Measurements from ENCODE around the gene PMM2.

Gene PMM2

GRCh38 chr16:8852534-8852933 lies 54.9 kb downstream of the PMM2 start:
- no peak for DNase-seq

GRCh38 chr16:8853150-8853549 lies 55.5 kb downstream of the PMM2 start:
- no peak for DNase-seq

DNA sequence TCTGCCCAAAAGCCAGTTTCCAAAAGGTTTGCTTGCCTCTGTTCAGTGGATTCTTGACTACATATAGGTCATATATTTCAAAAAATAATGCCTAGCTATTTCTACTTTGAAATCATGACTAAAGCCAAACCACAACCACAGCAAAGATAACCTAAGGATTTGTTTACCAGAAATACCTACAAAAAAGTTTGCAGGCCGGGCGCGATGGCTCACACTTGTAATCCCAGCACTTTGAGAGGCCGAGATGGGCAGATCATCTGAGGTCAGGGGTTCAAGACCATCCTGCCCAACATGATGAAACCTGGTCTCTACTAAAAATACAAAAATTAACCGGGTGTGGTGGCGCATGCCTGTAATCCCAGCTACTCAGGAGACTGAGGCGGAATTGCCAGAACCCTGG lies 56.0 kb downstream of the PMM2 start:
- no peak for DNase-seq

DNA sequence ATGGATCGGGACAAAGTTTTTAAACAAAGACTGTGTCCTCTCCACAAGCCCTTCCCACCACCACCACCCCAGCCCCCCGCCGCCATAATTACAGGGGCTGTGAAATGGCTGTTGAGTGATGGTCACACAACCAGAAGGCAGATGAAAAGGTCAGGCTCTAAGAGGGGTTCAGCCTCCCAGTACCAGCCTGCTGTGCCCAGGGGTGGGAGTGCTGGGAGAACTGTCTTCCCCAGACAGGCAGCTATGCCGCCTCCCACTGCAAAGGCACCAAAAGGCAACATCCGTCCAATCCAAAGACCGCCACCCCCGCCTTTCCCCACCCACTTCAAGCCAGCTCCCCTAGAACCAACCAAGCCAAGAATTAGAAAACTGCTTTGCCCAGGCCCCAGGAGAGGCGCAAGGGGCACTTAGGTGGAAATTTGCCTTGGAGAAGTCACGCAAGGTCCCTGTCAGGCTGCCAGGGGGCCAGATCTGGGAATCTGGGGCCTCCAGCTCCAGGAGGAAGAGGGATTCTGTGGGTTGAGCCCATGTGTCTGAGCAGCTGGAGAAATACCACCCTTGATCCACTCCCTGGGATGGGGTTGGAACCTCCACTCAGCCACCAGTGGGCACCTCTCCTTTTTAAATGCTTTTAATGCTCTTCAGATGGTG lies 56.8 kb downstream of the PMM2 start:
- no peak for DNase-seq

DNA sequence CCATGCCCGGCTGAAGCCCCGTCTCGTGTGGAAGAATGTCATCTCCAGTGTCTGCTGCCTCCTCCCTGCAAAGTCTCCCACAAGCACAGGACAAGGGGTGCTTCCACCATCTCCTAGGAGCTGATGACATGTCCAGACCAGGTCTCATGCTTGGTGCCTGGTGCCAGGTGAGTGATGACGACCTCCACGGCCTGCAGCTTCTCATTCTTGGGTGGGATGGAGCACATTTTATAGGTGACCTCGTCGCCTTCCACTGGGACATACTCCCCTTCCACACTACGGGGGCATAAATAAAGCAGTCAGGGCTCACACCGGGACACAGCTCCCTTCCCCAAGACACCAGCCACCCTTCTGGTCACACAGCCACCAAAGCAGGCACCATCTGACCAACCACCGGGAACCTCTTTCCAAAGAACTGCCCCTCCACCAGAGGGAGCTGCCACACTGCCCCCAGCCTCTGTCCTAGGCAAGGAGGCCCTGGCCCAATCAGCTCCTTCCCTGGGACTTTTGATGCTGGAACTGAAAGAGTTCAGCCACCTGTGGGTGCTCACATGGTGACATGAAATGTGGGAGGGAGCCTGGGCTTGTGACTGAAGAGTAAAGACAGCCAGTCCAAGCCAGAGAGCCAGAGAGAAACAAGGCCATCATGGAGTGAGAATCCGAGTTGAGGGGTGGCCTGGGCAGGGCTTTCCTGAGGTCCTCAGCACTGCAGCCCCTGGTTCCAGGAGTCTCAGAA lies 57.6 kb downstream of the PMM2 start:
- DNase-seq, result no peak

GRCh38 chr16:8855972-8856371 lies 58.3 kb downstream of the PMM2 start:
- DNase-seq, result no peak

GRCh38 chr16:8858994-8859912 lies 61.6 kb downstream of the PMM2 start:
- no peak for DNase-seq

DNA sequence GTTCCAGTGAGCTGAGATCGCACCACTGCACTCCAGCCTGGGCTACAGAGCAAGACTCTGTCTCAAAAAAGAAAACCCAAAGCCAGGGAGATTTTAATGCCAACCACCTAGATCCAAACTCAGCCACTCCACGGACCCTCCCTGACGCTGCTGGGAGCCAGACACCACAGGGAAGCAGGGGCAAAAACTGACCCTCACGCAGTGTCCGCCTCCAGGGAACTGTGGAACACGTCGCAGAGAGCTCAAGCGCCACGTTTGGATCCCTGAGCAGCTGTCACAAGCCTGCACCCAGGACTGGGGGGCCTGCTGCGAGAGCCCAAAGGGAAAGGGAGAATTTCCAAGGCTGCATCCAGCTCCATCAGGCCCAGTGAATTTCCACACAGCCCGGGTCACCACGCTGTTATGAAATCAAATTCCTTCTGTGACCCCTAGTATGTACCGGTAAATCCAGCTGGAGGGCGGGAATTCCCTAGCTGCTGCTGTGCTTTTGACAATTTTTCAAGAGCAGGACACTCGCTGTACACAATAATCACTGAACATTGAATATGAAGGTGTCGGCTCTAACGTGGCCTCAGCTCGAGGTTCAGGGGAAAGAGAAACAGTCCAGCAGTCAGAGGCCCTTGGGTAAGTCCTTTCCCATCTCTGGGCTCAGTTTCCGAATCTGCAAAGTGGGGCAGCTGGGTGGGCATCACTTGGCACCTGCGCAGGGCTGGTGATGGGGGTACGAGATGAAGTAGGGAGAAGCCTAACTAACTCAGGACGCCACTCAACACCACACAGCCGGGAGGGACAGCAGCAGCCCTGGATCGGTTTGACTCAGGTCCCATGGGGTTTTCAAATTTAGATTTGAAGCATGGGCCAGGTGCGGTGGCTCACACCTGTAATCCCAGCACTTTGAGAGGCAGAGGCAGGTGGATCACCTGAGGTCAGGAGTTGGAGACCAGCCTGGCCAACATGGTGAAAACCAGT lies 62.6 kb downstream of the PMM2 start:
- DNase-seq, result no peak

DNA sequence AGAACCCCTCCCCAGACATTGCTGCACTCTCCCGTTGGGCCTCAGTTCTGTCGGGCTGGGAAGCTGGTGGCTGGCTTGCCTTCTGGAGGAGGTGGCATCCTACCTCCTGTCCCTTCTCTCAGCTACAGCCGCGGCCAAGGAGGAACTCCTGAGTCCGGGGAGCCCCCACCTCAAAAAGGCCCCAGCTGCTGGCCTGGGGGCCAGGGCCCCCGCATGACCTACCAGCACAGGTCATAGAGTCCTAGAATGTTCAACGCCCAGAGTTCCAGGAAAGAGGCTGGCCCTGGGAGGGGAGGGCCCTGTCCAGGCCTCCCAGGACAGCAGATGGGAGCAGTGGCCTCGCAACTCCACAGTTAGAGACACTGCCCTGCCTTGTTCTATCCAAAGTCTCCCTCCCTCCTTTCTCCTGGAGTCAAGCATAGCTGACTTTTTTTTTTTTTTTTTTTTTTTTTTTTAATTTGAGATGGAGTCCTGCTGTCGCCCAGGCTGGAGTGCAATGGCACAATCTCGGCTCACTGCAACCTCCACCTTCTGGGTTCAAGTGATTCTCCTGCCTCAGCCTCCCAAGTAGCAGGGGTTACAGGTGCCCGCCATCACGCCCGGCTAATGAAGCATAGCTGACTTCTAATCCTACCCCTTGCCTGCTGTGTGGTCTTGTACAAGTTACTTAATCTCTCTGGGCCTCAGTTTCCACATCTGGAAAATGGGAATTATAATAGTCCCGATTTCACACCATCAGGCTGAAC lies 64.1 kb downstream of the PMM2 start:
- no peak for DNase-seq

DNA sequence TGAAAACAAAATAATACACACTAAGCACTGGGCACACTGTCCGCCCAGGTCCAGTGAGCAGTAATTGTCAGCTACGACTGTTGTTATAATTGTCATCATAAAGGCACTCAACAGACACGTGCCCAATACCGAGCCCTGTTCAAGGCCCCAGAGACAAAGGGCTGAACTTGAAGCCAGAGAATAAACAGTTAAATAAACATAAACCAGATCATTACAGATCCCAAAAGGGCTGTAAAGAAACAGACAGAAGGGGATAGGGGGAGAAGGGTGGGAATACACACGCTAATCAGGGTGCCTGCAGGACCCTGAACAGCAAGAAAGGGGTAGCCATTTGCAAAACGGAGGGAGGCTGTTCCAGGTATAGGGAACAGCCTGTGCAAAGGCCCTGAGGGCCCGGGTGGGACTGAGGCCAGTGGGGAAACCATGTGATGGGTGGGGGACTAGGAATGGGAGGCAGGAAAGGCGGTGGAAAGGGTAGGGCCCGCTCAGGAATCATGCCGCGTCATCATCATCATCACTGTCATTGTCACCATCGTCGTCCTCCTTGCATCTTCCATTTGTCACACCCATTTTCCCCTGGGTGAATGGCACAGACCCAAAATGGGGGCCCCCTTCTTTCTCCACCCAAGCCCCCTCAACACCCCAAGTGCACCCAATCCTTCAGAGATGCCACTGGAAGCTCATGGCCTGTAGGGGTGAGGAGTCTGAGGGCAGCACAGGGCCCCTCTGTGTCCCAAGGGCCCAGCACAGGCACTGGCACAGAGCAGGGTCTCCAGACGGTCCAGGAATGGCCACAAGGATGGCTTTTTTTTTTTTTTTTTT lies 64.9 kb downstream of the PMM2 start:
- no peak for DNase-seq

GRCh38 chr16:8863594-8864424 lies 66.2 kb downstream of the PMM2 start:
- no peak for DNase-seq

DNA sequence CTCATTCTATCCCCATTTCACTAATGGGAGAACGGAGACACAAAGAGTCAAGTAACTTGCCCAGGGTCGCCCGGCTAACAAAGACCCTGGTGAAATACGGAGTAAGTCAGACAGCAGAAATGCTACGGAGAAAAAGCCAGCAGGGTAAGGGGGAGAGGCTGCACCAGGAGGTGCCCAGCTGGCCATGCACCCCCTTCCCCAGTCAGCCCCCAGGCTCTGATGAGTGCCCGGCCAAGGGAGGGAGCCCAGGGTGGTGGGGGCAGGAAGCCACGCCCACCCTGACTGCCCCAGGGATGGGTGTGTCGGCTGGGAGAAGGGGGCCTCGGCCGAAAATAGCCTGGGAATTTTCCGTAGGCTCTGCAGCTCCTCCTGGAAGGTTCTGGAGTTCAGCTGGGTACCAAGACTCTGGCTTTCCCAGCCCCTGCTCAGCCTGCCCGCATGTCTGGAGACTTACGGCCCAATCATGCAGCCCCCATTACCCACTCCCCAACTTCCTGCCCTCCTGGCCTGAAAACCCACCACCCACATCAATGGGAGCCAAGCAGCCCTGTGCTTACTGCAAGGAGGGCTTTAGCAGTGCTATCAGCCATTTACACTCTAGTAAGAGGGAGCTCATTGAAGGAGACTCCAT lies 67.0 kb downstream of the PMM2 start:
- no peak for DNase-seq

DNA sequence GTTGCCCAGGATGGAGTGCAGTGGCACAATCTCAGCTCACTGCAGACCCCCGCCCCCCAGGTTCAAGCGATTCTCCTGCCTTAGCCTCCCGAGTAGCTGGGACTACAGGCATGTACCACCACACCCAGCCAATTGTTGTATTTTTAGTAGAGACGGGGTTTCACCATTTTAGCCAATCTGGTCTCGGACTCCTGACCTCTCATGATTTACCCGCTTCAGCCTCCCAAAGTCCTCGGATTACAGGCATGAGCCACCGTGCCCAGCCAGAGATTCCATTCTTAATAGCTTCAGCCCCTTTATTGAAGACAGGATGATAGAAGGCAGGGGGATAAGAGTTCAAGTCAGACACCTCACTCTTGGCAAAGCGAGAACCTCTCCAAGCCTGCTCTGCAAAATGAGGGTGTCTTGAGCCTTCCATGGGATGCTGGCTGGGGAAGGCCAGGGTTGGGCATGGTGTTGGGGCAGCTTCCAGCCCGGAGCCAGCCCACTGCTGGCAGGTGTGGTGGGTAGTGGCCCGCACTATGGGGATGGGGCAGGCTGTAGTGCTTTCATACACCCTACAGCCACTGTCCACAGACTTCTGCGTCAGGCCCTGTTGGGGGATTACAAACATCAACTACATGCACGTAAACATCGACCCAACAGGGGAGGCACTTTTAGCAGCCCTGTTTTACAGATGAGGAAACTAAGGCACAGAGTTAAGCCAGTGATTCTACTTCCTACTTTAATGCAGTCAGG lies 67.7 kb downstream of the PMM2 start:
- no peak for DNase-seq

GRCh38 chr16:8866118-8866883 lies 68.7 kb downstream of the PMM2 start:
- no peak for DNase-seq

DNA sequence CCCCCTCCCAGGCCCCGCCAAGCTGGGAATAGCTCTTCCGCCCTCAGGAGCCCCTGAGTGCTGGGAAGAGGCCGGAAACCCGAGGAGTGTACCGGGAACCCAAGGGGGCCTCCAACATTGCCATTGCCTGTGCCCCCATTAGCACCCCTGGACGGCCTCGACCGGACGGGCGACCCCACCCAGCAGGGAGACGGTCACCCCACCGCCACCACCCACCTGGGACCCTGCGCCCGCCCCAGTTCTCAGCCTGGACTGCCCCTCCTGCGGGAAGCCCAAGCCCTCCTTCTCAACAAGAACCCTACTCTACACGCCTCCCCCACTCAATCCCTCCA lies 69.2 kb downstream of the PMM2 start:
- DNase-seq, result no peak

- peak; percentile 29 for DNase-seq
These were observed 69.7 kb downstream of the PMM2 start for GRCh38 chr16:8867216-8867931.

DNA sequence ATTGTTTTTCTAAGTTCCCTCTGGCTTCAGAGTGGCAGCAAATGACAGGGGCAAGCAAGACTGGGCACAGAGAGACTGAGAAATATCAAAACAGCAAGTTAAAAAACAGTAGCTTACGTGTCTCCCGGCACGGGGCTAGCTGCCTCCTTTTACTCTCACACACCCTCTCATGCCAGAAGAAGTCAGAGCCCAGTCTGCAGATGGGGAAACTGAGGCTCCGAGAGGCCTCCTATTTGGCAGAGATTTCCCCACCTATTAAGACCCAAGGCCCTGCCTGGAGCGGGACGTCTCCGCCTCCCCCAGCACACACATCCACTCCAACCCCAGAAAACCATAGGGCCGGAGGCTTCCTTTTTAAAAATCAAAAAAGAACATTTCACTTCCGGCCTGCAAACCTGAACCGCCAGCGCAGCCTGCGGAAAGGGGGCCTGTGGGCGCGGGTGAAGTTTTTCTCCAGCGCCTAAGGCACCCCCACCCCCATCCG lies 70.3 kb downstream of the PMM2 start:
- DNase-seq, result no peak
